ENCODE results near the gene MORC4.

GRCh38 chrX:106976416-106976815 lies 23.6 kb downstream of the MORC4 start:
- no peak for TF ChIP-seq POLR2A (IDR thresholded peaks at IDR 0.05; ENCODE audit: low read length)
- no peak for TF ChIP-seq USF2 (IDR thresholded peaks at IDR 0.05)
- TF ChIP-seq CTCF (IDR thresholded peaks at IDR 0.05) = no peak
- TF ChIP-seq RARB (CRISPR knock-in tag; IDR thresholded peaks at IDR 0.05) = no peak
- TF ChIP-seq REST (IDR thresholded peaks at IDR 0.05) = no peak
- no peak for TF ChIP-seq CEBPB (IDR thresholded peaks at IDR 0.05)
